H1 (cell line): ENCODE results near the gene SFXN2.

Experiments
- CTCF ChIP-seq, 3 experiments: IDR thresholded peaks; 1 replicate in 2 of 3; 2 replicates in 1 of 3; pipeline versions ENCODE4 v1.5.1 to v1.6.1; 2011; ENCODE audit warnings: low read length in 3 of 3, mild to moderate bottlenecking in 3 of 3, inconsistent platforms in 2 of 3, low read depth in 1 of 3, moderate library complexity in 1 of 3; ENCODE audit not compliant: insufficient read depth in 1 of 3; ENCODE audit errors: control extremely low read depth in 1 of 3
- EP300 ChIP-seq, 2 experiments: IDR thresholded peaks; 1 replicate in 1 of 2; 2 replicates in 1 of 2; pipeline ENCODE4 v1.6.1; 2011 to 2012; ENCODE audit warnings: low read depth in 2 of 2, low read length in 2 of 2, mild to moderate bottlenecking in 2 of 2, borderline replicate concordance in 1 of 2, inconsistent platforms in 1 of 2, moderate library complexity in 1 of 2
- RAD21 ChIP-seq, 2 experiments: IDR thresholded peaks in 1 of 2; conservative IDR thresholded peaks in 1 of 2; 2 replicates each; pipeline ENCODE4 v1.6.1; 2011; ENCODE audit warnings: low read depth in 2 of 2, low read length in 2 of 2, improper control_type of control experiment in 1 of 2, inconsistent platforms in 1 of 2, mild to moderate bottlenecking in 1 of 2, moderate library complexity in 1 of 2
- SAP30 ChIP-seq: fragments of 300-600 bp; sonication (generic); IDR thresholded peaks from 2 replicates; pipeline ENCODE4 v1.7.1; 2012; ENCODE audit warnings: low read length, moderate library complexity, mild to moderate bottlenecking, inconsistent platforms; ENCODE audit not compliant: insufficient read depth, insufficient replicate concordance
- SRF ChIP-seq: IDR thresholded peaks from 2 replicates; pipeline ENCODE4 v1.6.1; 2011; ENCODE audit warnings: mild to moderate bottlenecking, low read depth, low read length, moderate library complexity

GRCh38 chr10:102683736-102684135 lies 30.7 kb upstream of the SFXN2 start:
- TF ChIP-seq SRF (no peak), RAD21 (IDR thresholded peaks at IDR 0.05 in 1 of 2, conservative IDR thresholded peaks at IDR 0.05 in 1 of 2; ENCODE audit: low read depth in 2 of 2, low read length in 2 of 2) (no peak), EP300 (IDR thresholded peaks at IDR 0.05; ENCODE audit: borderline replicate concordance in 1 of 2, low read depth in 2 of 2, low read length in 2 of 2) (no peak), CTCF (IDR thresholded peaks at IDR 0.05; ENCODE audit: control extremely low read depth in 1 of 3, insufficient read depth in 1 of 3, low read depth in 1 of 3, low read length in 3 of 3) (no peak), SAP30 (no peak)
